Transverse colon (tissue), 4 donors: ENCODE results near the gene RNF11. TPM values are rescaled to one million over a fixed set of nuclear protein-coding genes. Genes with fewer than 3 reads are reported as not detected.

Source experiments
- DNase-seq: peaks from one replicate; pipeline ENCODE4 v3.0.0-alpha.2; 2019
- H3K27ac ChIP-seq, 4 donors: fragments of 200-600 bp; sonication (generic); 2 replicates each; pipeline ENCODE4 v1.5.1; 2016 to 2018; ENCODE audit warnings: inconsistent platforms in 4 of 4
- H3K27me3 ChIP-seq: fragments of 200-600 bp; sonication (generic); 2 replicates; pipeline ENCODE4 v1.5.1; 2017; ENCODE audit warnings: inconsistent platforms
- H3K36me3 ChIP-seq, 4 donors: fragments of 200-600 bp; sonication (generic); 2 replicates each; pipeline ENCODE4 v1.5.1; 2017 to 2019; ENCODE audit warnings: inconsistent platforms in 4 of 4
- H3K4me1 ChIP-seq, 4 donors: fragments of 200-600 bp; sonication (generic); 2 replicates each; pipeline ENCODE4 v1.5.1; 2017 to 2020; ENCODE audit warnings: inconsistent platforms in 4 of 4
- H3K4me3 ChIP-seq, 4 donors: fragments of 200-600 bp; sonication (generic); 1 replicate in 1 of 4; 2 replicates in 3 of 4; pipeline versions ENCODE4 v1.5.1 to v1.6.1; 2017 to 2019; ENCODE audit warnings: inconsistent platforms in 4 of 4
- H3K9me3 ChIP-seq, 2 donors: fragments of 200-600 bp; sonication (generic); 2 replicates each; pipeline ENCODE4 v1.5.1; 2017 to 2019; ENCODE audit warnings: inconsistent platforms in 2 of 2
- EP300 ChIP-seq: sonication (generic); formaldehyde crosslinking; IDR thresholded peaks from one replicate; pipeline ENCODE4 v1.6.1; 2017; ENCODE audit warnings: antibody characterized with exemption, low read depth
- POLR2A ChIP-seq: fragments of 450-650 bp; IDR thresholded peaks from one replicate; pipeline ENCODE4 v1.6.1; 2016; ENCODE audit warnings: antibody characterized with exemption, mild to moderate bottlenecking, moderate library complexity
- POLR2AphosphoS5 ChIP-seq, 3 donors: sonication (generic); formaldehyde crosslinking; IDR thresholded peaks; one replicate each; pipeline ENCODE4 v1.6.1; 2016; ENCODE audit warnings: antibody characterized with exemption in 3 of 3
- WGBS, 2 donors: methylation state at CpG; one replicate each; pipeline ENCODE4 v1.1.5; 2018; ENCODE audit warnings: low coverage in 1 of 2; 5-methylcytosine and 5-hydroxymethylcytosine counted together
- in situ Hi-C, 4 donors: fragments of 200-750 bp; cut with MboI; loops; one replicate each; pipeline versions ENCODE4 v1.15.0 to v1.15.1; 2017; ENCODE audit warnings: low sequenced_read_pairs in 3 of 4, low pct_ligation_motif_present in 1 of 4, low pct_unique_long_range_greater_than_20kb in 1 of 4
- intact Hi-C: fragments of 100-400 bp; cut with DNase I; formaldehyde crosslinking; loops from one replicate; pipeline ENCODE4 v1.15.1; 2023; ENCODE audit warnings: low total_unique reads
- total RNA-seq, 4 donors: library from RNA; depleted of rRNA; stranded (reverse); fragments of >200 nt; gene quantifications; one replicate each; pipeline ENCODE4 v1.1.0, GENCODE V29; 2016
- TF ChIP-seq, protein P1 (sequence below), 5 experiments: fragments of 200-600 bp in 3 of 5; fragments of 450-650 bp in 2 of 5; sonication (generic) in 3 of 5; IDR thresholded peaks; 1 replicate in 2 of 5; 2 replicates in 3 of 5; pipeline ENCODE4 v1.5.1; 2016 to 2017; ENCODE audit warnings: antibody characterized with exemption in 5 of 5, inconsistent platforms in 3 of 5, mild to moderate bottlenecking in 2 of 5, moderate library complexity in 1 of 5

The RNF11 gene
- total RNA-seq, 4 donors from 2014 or later: 34.8 to 72.5 (median 52.8) TPM

GRCh38 chr1:51302270-51302669 is 66.2 kb downstream of the RNF11 start:
- DNase-seq: no peak
- H3K4me1 ChIP-seq: peaks cover 14 to 18% (median 15%) of the 10 kb centered on the region in 4 donors
- 90% methylated on average over 10 of the region's 10 CpGs; no CpG with 5 or more reads in 1 of the 2 donors for WGBS, 2 donors
- H3K36me3 ChIP-seq: no peaks in the 10 kb centered on the region
- no peaks in the 10 kb centered on the region for H3K9me3 ChIP-seq
- no peak overlapping the region for H3K4me3 ChIP-seq
- intact Hi-C loops (no loop called here), in situ Hi-C loops (no loop called here)
- no peak overlapping the region for H3K27ac ChIP-seq
- no peaks in the 10 kb centered on the region for H3K27me3 ChIP-seq
- no peak for TF ChIP-seq POLR2AphosphoS5 (IDR thresholded peaks at IDR 0.05)
- TF ChIP-seq, protein P1, sequence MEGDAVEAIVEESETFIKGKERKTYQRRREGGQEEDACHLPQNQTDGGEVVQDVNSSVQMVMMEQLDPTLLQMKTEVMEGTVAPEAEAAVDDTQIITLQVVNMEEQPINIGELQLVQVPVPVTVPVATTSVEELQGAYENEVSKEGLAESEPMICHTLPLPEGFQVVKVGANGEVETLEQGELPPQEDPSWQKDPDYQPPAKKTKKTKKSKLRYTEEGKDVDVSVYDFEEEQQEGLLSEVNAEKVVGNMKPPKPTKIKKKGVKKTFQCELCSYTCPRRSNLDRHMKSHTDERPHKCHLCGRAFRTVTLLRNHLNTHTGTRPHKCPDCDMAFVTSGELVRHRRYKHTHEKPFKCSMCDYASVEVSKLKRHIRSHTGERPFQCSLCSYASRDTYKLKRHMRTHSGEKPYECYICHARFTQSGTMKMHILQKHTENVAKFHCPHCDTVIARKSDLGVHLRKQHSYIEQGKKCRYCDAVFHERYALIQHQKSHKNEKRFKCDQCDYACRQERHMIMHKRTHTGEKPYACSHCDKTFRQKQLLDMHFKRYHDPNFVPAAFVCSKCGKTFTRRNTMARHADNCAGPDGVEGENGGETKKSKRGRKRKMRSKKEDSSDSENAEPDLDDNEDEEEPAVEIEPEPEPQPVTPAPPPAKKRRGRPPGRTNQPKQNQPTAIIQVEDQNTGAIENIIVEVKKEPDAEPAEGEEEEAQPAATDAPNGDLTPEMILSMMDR (IDR thresholded peaks at IDR 0.05): no peak
- TF ChIP-seq POLR2A: no peak
- no peak for TF ChIP-seq EP300

DNA sequence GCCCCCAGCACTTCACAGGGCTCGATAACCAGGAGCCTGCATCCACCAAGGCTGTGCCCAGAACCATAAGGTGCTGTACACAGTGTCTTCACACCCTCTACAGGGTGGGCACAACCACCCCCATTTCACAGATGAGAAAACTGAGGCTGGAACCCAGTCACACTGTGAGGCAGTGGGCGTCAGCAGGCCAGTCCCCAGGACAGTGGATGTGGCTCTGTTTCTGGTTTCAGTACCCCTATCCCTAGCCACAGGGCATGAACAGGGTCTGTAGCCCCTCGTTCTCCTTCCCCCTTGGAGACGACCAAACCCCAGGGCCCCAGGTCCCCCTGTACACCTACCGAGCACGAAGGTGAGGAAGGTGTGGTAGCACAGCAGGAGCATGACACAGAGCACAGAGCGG is 66.7 kb downstream of the RNF11 start:
- H3K4me1 ChIP-seq: peaks cover 10 to 15% (median 13%) of the 10 kb centered on the region in 4 donors
- H3K27ac ChIP-seq: no peak overlapping the region
- TF ChIP-seq EP300 (no peak), POLR2A (no peak), POLR2AphosphoS5 (IDR thresholded peaks at IDR 0.05) (no peak)
- TF ChIP-seq, protein P1 (IDR thresholded peaks at IDR 0.05): no peak
- intact Hi-C loops (no loop called here), in situ Hi-C loops (no loop called here)
- no peak overlapping the region for H3K4me3 ChIP-seq
- WGBS, 2 donors: 85% methylated on average over 7 of the region's 7 CpGs; no CpG with 5 or more reads in 1 of the 2 donors
- no peak for DNase-seq
- no peaks in the 10 kb centered on the region for H3K27me3 ChIP-seq
- no peaks in the 10 kb centered on the region for H3K36me3 ChIP-seq
- H3K9me3 ChIP-seq: no peaks in the 10 kb centered on the region

DNA sequence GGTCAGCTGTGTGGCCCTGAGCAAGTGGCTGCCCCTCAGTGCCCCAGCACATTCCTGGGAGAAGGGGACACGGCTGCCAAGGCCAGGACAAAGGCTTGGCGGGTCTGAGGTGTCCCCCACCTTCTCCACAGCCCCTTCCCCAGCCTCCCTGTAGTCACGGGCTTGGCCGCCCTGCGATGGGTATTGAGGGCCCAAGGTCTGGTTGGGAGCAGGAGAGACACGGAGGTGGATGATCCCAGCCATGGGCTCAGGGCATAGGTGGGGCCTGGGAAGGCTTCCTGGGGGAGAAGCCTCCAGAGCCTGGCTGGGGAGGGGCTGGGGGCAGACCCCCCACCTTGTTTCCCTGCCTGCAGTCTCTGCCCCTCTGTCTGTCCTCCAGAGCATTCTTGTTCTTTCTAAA is 67.2 kb downstream of the RNF11 start:
- 88 to 100% methylated on average over 1 to 6 of the region's 6 CpGs for whole genome bisulfite sequencing, 2 donors
- H3K27me3 ChIP-seq: no peaks in the 10 kb centered on the region
- H3K27ac ChIP-seq: no peak overlapping the region
- H3K4me3 ChIP-seq: no peak overlapping the region
- no peak for DNase-seq
- TF ChIP-seq POLR2A: no peak
- no peak for TF ChIP-seq EP300
- TF ChIP-seq, protein P1 (IDR thresholded peaks at IDR 0.05): no peak
- no peak for TF ChIP-seq POLR2AphosphoS5 (IDR thresholded peaks at IDR 0.05)
- in situ Hi-C loops: no loop called here
- peaks cover 10 to 15% (median 13%) of the 10 kb centered on the region in 4 donors for H3K4me1 ChIP-seq
- intact Hi-C loops: no loop called here
- H3K36me3 ChIP-seq: no peaks in the 10 kb centered on the region
- H3K9me3 ChIP-seq: no peaks in the 10 kb centered on the region

- Histone ChIP-seq H3K4me3 (no peak overlapping the region), H3K36me3 (no peaks in the 10 kb centered on the region), H3K9me3 (no peaks in the 10 kb centered on the region), H3K4me1 (peaks cover 10 to 15% (median 13%) of the 10 kb centered on the region in 4 donors), H3K27me3 (no peaks in the 10 kb centered on the region), H3K27ac (no peak overlapping the region)
- TF ChIP-seq EP300 (no peak), POLR2AphosphoS5 (IDR thresholded peaks at IDR 0.05) (no peak)
- TF ChIP-seq, protein P1 (IDR thresholded peaks at IDR 0.05): no peak
- DNase-seq: no peak
- in situ Hi-C loops (no loop called here), intact Hi-C loops (no loop called here)
- 52 to 59% methylated on average over 8 of the region's 8 CpGs for WGBS, 2 donors
Measured at GRCh38 chr1:51303751-51304251, 67.7 kb downstream of the RNF11 start.
